Kidney epithelial cell (primary cell): ENCODE measurements around the gene ITPKB. TPM values are rescaled to one million over a fixed set of nuclear protein-coding genes. Genes with fewer than 3 reads are reported as not detected.

Experiments used
- DNase-seq: peaks from one replicate; pipeline ENCODE4 v3.0.0-alpha.2; 2010; ENCODE audit warnings: low read depth
- H3K27me3 ChIP-seq: 2 replicates; pipeline ENCODE4 v1.6.0; 2011; ENCODE audit warnings: low read length; ENCODE audit not compliant: control insufficient read depth, insufficient read depth
- H3K36me3 ChIP-seq: 2 replicates; pipeline ENCODE4 v1.5.1; 2011; ENCODE audit warnings: low read length; ENCODE audit not compliant: control insufficient read depth, insufficient read depth
- H3K4me3 ChIP-seq: 2 replicates; pipeline ENCODE4 v1.5.1; 2011; ENCODE audit warnings: low read depth, mild to moderate bottlenecking, control low read depth, low read length
- CTCF ChIP-seq: IDR thresholded peaks from 2 replicates; pipeline ENCODE4 v1.5.1; 2011; ENCODE audit warnings: mild to moderate bottlenecking, moderate library complexity, low read length, control low read depth, inconsistent platforms; ENCODE audit not compliant: insufficient read depth, poor library complexity, severe bottlenecking
- total RNA-seq: library from RNA; depleted of rRNA; stranded (reverse); fragments of >200 nt; gene quantifications from 2 replicates; pipeline ENCODE4 v1.2.3, GENCODE V29; 2015

ITPKB gene
- total RNA-seq, 1 donor from 2014 or later: 11.7 TPM

- H3K27me3 ChIP-seq: no peaks in the 10 kb centered on the region
- no peak for TF ChIP-seq CTCF
- no peak for DNase-seq
- no peaks in the 10 kb centered on the region for H3K36me3 ChIP-seq
- no peak overlapping the region for H3K4me3 ChIP-seq
Measured at GRCh38 chr1:226674892-226675714, 64.0 kb downstream of the ITPKB start.

- Histone ChIP-seq H3K27me3 (no peaks in the 10 kb centered on the region), H3K36me3 (no peaks in the 10 kb centered on the region), H3K4me3 (no peak overlapping the region)
- TF ChIP-seq CTCF: no peak
- no peak for DNase-seq
Measured at GRCh38 chr1:226672339-226672762, 66.7 kb downstream of the ITPKB start.

- DNase-seq: no peak
- no peaks in the 10 kb centered on the region for H3K36me3 ChIP-seq
Measured at GRCh38 chr1:226671277-226671676, 67.8 kb downstream of the ITPKB start.

GRCh38 chr1:226670073-226670472 is 69.0 kb downstream of the ITPKB start:
- DNase-seq: no peak
- H3K36me3 ChIP-seq: no peaks in the 10 kb centered on the region
- no peaks in the 10 kb centered on the region for H3K27me3 ChIP-seq
- TF ChIP-seq CTCF: no peak
- no peak overlapping the region for H3K4me3 ChIP-seq

More at GRCh38 chr1:226671277-226671676, 67.8 kb downstream of the ITPKB start:
- no peaks in the 10 kb centered on the region for H3K27me3 ChIP-seq
- no peak for TF ChIP-seq CTCF
- no peak overlapping the region for H3K4me3 ChIP-seq

- Histone ChIP-seq H3K27me3 (no peaks in the 10 kb centered on the region), H3K36me3 (no peaks in the 10 kb centered on the region), H3K4me3 (no peak overlapping the region)
- DNase-seq: no peak
- no peak for TF ChIP-seq CTCF
Measured at GRCh38 chr1:226668173-226668560, 70.9 kb downstream of the ITPKB start.

- no peak for TF ChIP-seq CTCF
- H3K36me3 ChIP-seq: no peaks in the 10 kb centered on the region
- no peak for DNase-seq
- H3K27me3 ChIP-seq: no peaks in the 10 kb centered on the region
- no peak overlapping the region for H3K4me3 ChIP-seq
Measured at GRCh38 chr1:226666692-226667091, 72.4 kb downstream of the ITPKB start.
